ENCODE measurements around the gene CREBZF.
"Not testable (repeated sequence)": the region's sequence is repeated elsewhere in the genome, so short reads cannot be mapped to it uniquely, and the experiment has no call there.

CREBZF gene

GRCh38 chr11:85668157-85668556, 3.2 kb upstream of the CREBZF start:
- DNase-seq: no peak

GRCh38 chr11:85666687-85667086, 1.8 kb upstream of the CREBZF start:
- no peak for DNase-seq

GRCh38 chr11:85665733-85666132, 804 bp upstream of the CREBZF start:
- DNase-seq: no peak

- DNase-seq: no peak
Measured at GRCh38 chr11:85663753-85664614, 945 bp downstream of the CREBZF start.

- no peak for DNase-seq
Measured at GRCh38 chr11:85663080-85663752, 1.7 kb downstream of the CREBZF start.

- no peak for DNase-seq
Measured at GRCh38 chr11:85661972-85662664, 2.8 kb downstream of the CREBZF start.

- DNase-seq: no peak
Measured at GRCh38 chr11:85658180-85658579, 6.7 kb downstream of the CREBZF start.

GRCh38 chr11:85656777-85657176, 8.2 kb downstream of the CREBZF start:
- DNase-seq: no peak

- DNase-seq: not testable (repeated sequence)
Measured at GRCh38 chr11:85654343-85654742, 10.6 kb downstream of the CREBZF start.

GRCh38 chr11:85652786-85653447, 12.0 kb downstream of the CREBZF start:
- no peak for DNase-seq

- DNase-seq: no peak
Measured at GRCh38 chr11:85651118-85651517, 13.8 kb downstream of the CREBZF start.

GRCh38 chr11:85647604-85648299, 17.2 kb downstream of the CREBZF start, which contains the start of gene TMEM126A:
TMEM126A (plus strand) TSS chr11:85647967; CDS start chr11:85650256, 2,289 bp downstream.
- peak; percentile 37 for DNase-seq

- no peak for DNase-seq
Measured at GRCh38 chr11:85647078-85647477, 17.9 kb downstream of the CREBZF start.

GRCh38 chr11:85643191-85643614, 21.7 kb downstream of the CREBZF start:
- no peak for DNase-seq

- no peak for DNase-seq
Measured at GRCh38 chr11:85634747-85635146, 30.2 kb downstream of the CREBZF start.

- DNase-seq: no peak
Measured at GRCh38 chr11:85628771-85629341, 36.1 kb downstream of the CREBZF start.

GRCh38 chr11:85627998-85628770, 36.7 kb downstream of the CREBZF start, which contains the start of gene TMEM126B:
TMEM126B (plus strand) TSS chr11:85628593; CDS start chr11:85628608, 15 bp downstream.
- DNase-seq: peak; percentile 89

- DNase-seq: no peak
Measured at GRCh38 chr11:85627332-85627997, 37.5 kb downstream of the CREBZF start, which contains the start of gene DLG2. DLG2 (minus strand) TSS chr11:85627344.

GRCh38 chr11:85626496-85626895, 38.4 kb downstream of the CREBZF start:
- no peak for DNase-seq

GRCh38 chr11:85620256-85620655, 44.7 kb downstream of the CREBZF start:
- DNase-seq: no peak

All from NCI-H1694 treated with DMSO at 0.1 percent for 48 hours (cell line).